Epithelial cell of prostate (primary cell): ENCODE results near the gene TAGLN2.

Source experiments
- DNase-seq: peaks from one replicate; pipeline ENCODE4 v3.0.0-alpha.2; 2011; ENCODE audit warnings: low read depth, low spot score
- H3K27ac ChIP-seq: fragments of 450-650 bp; 2 replicates; pipeline ENCODE4 v1.5.1; 2017; ENCODE audit warnings: mild to moderate bottlenecking

TAGLN2 gene

GRCh38 chr1:159951016-159951415 lies 25.7 kb upstream of the TAGLN2 start:
- no peak for DNase-seq
- no peak overlapping the region for H3K27ac ChIP-seq

- DNase-seq: no peak
- H3K27ac ChIP-seq: no peak overlapping the region
Measured at GRCh38 chr1:159949981-159950381, 24.7 kb upstream of the TAGLN2 start.

GRCh38 chr1:159949123-159949522 lies 23.8 kb upstream of the TAGLN2 start:
- DNase-seq: no peak
- H3K27ac ChIP-seq: peak overlapping the region; percentile 3

- H3K27ac ChIP-seq: no peak overlapping the region
- DNase-seq: no peak
Measured at GRCh38 chr1:159947942-159948341, 22.6 kb upstream of the TAGLN2 start.

GRCh38 chr1:159946242-159947187 lies 21.2 kb upstream of the TAGLN2 start:
- H3K27ac ChIP-seq: peak overlapping the region; percentile 82
- DNase-seq: no peak

- DNase-seq: peak; percentile 85
- peak within 1 kb of the TSS; percentile 82 for H3K27ac ChIP-seq
Measured at GRCh38 chr1:159945483-159946241, 20.4 kb upstream of the TAGLN2 start, which contains the start of gene IGSF9. Gene IGSF9, minus strand, starts transcription at chr1:159945613. Its CDS starts 2,159 bp downstream, at chr1:159943454.

GRCh38 chr1:159944623-159945455 lies 19.5 kb upstream of the TAGLN2 start:
- DNase-seq: no peak
- peak overlapping the region; percentile 82 for H3K27ac ChIP-seq

- H3K27ac ChIP-seq: peak overlapping the region; percentile 82
- DNase-seq: no peak
Measured at GRCh38 chr1:159943908-159944622, 18.8 kb upstream of the TAGLN2 start.

- no peak overlapping the region for H3K27ac ChIP-seq
- DNase-seq: no peak
Measured at GRCh38 chr1:159943278-159943640, 18.0 kb upstream of the TAGLN2 start.

- DNase-seq: no peak
- H3K27ac ChIP-seq: no peak overlapping the region
Measured at GRCh38 chr1:159942632-159943277, 17.4 kb upstream of the TAGLN2 start.

- no peak for DNase-seq
- H3K27ac ChIP-seq: no peak overlapping the region
Measured at GRCh38 chr1:159941591-159942560, 16.6 kb upstream of the TAGLN2 start.

- no peak overlapping the region for H3K27ac ChIP-seq
- no peak for DNase-seq
Measured at GRCh38 chr1:159941141-159941540, 15.8 kb upstream of the TAGLN2 start.

- no peak for DNase-seq
- H3K27ac ChIP-seq: peak overlapping the region; percentile 23
Measured at GRCh38 chr1:159940006-159940620, 14.8 kb upstream of the TAGLN2 start.

GRCh38 chr1:159939678-159940002 lies 14.3 kb upstream of the TAGLN2 start:
- H3K27ac ChIP-seq: peak overlapping the region; percentile 23
- no peak for DNase-seq

- peak overlapping the region; percentile 23 for H3K27ac ChIP-seq
- DNase-seq: no peak
Measured at GRCh38 chr1:159938905-159939677, 13.8 kb upstream of the TAGLN2 start.

GRCh38 chr1:159938211-159938852 lies 13.0 kb upstream of the TAGLN2 start:
- H3K27ac ChIP-seq: peak overlapping the region; percentile 48
- DNase-seq: no peak
